ENCODE measurements around the gene IGFALS.

DNA sequence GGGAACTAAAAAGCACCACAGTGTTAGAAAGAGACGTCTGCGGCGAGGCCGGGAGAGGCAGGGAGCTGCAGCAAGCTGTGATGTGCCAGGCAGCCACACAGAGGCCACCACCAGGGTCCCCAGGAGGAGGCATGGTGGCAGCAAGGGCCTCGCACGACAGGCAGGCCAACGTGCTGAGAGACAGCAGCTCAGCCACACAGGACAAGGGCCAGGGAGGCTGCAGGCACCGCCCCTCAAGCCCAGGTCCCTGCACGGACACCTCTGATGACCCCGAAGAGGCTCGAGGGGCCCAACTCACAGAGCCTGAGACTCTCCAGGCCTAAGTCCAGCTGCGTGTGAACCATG lies 27.4 kb upstream of the IGFALS start:
- TF ChIP-seq CTCF (IDR thresholded peaks at IDR 0.05) (no peak), EP300 (IDR thresholded peaks at IDR 0.05) (no peak), POLR2A (IDR thresholded peaks at IDR 0.05) (no peak)

Measured in ovary (tissue), 3 donors.